Neural progenitor cell (in vitro differentiated cells): ENCODE measurements around the gene DRAXIN. TPM values are rescaled to one million over a fixed set of nuclear protein-coding genes. Genes with fewer than 3 reads are reported as not detected.

Experiments
- DNase-seq: peaks from one replicate; pipeline ENCODE4 v3.0.0-alpha.2; 2016; ENCODE audit warnings: low spot score
- H2AFZ ChIP-seq: fragments of 200-600 bp; sonication (generic); replicated peaks from 2 replicates; pipeline ENCODE4 v1.6.1; 2016; ENCODE audit warnings: antibody characterized with exemption
- H3F3A ChIP-seq: fragments of 200-600 bp; sonication (generic); 2 replicates; pipeline ENCODE4 v1.6.1; 2016; ENCODE audit warnings: antibody characterized with exemption, low read depth
- H3K27ac ChIP-seq: fragments of 200-600 bp; sonication (generic); 2 replicates; pipeline ENCODE4 v1.5.1; 2016; ENCODE audit warnings: mild to moderate bottlenecking
- H3K27me3 ChIP-seq: fragments of 200-600 bp; sonication (generic); 2 replicates; pipeline ENCODE4 v1.6.1; 2016; ENCODE audit warnings: mild to moderate bottlenecking, moderate library complexity
- H3K36me3 ChIP-seq: fragments of 200-600 bp; sonication (generic); 2 replicates; pipeline ENCODE4 v1.5.1; 2016
- H3K4me1 ChIP-seq: fragments of 200-600 bp; sonication (generic); 2 replicates; pipeline ENCODE4 v1.6.1; 2016; ENCODE audit warnings: mixed run types
- H3K4me2 ChIP-seq: fragments of 200-600 bp; sonication (generic); 2 replicates; pipeline ENCODE4 v1.6.1; 2016
- H3K4me3 ChIP-seq: fragments of 200-600 bp; sonication (generic); 2 replicates; pipeline ENCODE4 v1.5.1; 2016
- H3K79me2 ChIP-seq: fragments of 200-600 bp; sonication (generic); 2 replicates; pipeline ENCODE4 v1.6.1; 2016; ENCODE audit warnings: low read depth
- H3K9ac ChIP-seq: fragments of 200-600 bp; sonication (generic); 2 replicates; pipeline ENCODE4 v1.6.1; 2016
- H3K9me3 ChIP-seq: fragments of 200-600 bp; sonication (generic); 2 replicates; pipeline ENCODE4 v1.5.1; 2016; ENCODE audit warnings: low read depth
- H4K20me1 ChIP-seq: fragments of 200-600 bp; sonication (generic); 2 replicates; pipeline ENCODE4 v1.6.1; 2016; ENCODE audit warnings: low read depth
- H3K27ac Mint-ChIP-seq: 3 replicates; pipeline ENCODE4 v1.8.0; 2021; ENCODE audit warnings: mixed read lengths
- H3K27me3 Mint-ChIP-seq: 2 replicates; pipeline ENCODE4 v1.8.0; 2022; ENCODE audit warnings: low read depth, mild to moderate bottlenecking, inconsistent platforms, moderate library complexity, mixed read lengths; ENCODE audit not compliant: insufficient read depth
- H3K36me3 Mint-ChIP-seq: 3 replicates; pipeline ENCODE4 v1.8.0; 2021; ENCODE audit warnings: mixed read lengths
- H3K4me1 Mint-ChIP-seq: 3 replicates; pipeline ENCODE4 v1.8.0; 2021; ENCODE audit warnings: mixed read lengths
- H3K4me3 Mint-ChIP-seq: 3 replicates; pipeline ENCODE4 v1.8.0; 2021; ENCODE audit warnings: mild to moderate bottlenecking, moderate library complexity, mixed read lengths
- H3K9me3 Mint-ChIP-seq: 3 replicates; pipeline ENCODE4 v1.8.0; 2020; ENCODE audit warnings: mixed read lengths
- CTCF ChIP-seq: fragments of 200-600 bp; sonication (generic); IDR thresholded peaks from 2 replicates; pipeline ENCODE4 v1.5.1; 2017; ENCODE audit warnings: antibody characterized with exemption, mild to moderate bottlenecking
- EZH2 ChIP-seq: fragments of 200-600 bp; sonication (generic); IDR thresholded peaks from 2 replicates; pipeline ENCODE4 v1.6.1; 2017; ENCODE audit warnings: antibody characterized with exemption, mild to moderate bottlenecking, moderate library complexity
- EZH2phosphoT487 ChIP-seq: fragments of 200-600 bp; sonication (generic); IDR thresholded peaks from 2 replicates; pipeline ENCODE4 v1.6.1; 2017; ENCODE audit warnings: antibody characterized with exemption
- total RNA-seq: library from RNA; depleted of rRNA; stranded (reverse); fragments of >200 nt; gene quantifications from 2 replicates; pipeline ENCODE4 v1.2.3, GENCODE V29; 2015; ENCODE audit warnings: low replicate concordance

Gene DRAXIN
- total RNA-seq, 1 donor from 2014 or later: 27.1 TPM

GRCh38 chr1:11727119-11727518 lies 35.6 kb downstream of the DRAXIN start:
- Mint-ChIP-seq H3K36me3 (no peaks in the 10 kb centered on the region), H3K4me3 (no peak overlapping the region), H3K27me3 (peaks cover 12% of the 10 kb centered on the region), H3K27ac (no peak overlapping the region), H3K9me3 (no peaks in the 10 kb centered on the region), H3K4me1 (peaks cover 32% of the 10 kb centered on the region)
- Histone ChIP-seq H3K4me2 (no peak overlapping the region), H3K4me3 (no peak overlapping the region), H2AFZ (no peak overlapping the region), H3K36me3 (no peaks in the 10 kb centered on the region), H4K20me1 (no peaks in the 10 kb centered on the region), H3K9me3 (no peaks in the 10 kb centered on the region), H3K4me1 (peaks cover 17% of the 10 kb centered on the region), H3F3A (peaks cover 21% of the 10 kb centered on the region), H3K27ac (no peak overlapping the region), H3K9ac (no peak overlapping the region), H3K79me2 (no peaks in the 10 kb centered on the region), H3K27me3 (no peaks in the 10 kb centered on the region)
- no peak for DNase-seq
- TF ChIP-seq CTCF (no peak), EZH2phosphoT487 (no peak), EZH2 (no peak)

DNA sequence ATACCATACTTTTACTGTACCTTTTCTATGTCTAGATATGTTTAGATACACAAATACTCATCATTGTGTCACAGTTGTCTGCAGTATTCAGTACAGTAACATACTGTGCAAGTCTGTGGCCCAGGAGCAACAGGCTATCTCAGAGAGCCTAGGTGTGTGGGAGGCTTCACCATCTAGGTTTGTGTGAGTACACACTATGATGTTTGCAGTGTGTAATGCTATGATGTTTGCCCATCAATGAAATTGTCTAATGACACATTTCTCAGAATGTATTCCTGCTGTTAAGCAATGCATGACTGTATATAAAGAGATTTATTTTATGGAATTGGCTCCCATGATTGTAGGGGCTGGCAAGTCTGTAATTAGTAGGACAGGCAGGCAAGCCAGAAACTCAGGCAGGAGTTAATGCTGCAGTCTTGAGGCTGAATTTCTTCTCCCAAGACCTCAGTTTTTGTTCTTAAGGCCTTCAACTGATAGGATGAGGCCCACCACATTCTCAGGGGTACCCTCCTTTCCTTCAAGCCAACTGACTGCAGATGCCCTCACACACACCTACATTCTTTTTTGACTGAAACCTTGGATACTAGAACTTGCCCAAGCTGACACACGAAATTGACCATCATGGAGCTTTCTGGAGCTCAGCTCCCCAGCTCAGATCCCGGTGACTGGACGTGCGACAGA lies 36.8 kb downstream of the DRAXIN start:
- H3K9me3 ChIP-seq: no peaks in the 10 kb centered on the region
- H3K79me2 ChIP-seq: no peaks in the 10 kb centered on the region
- no peaks in the 10 kb centered on the region for H3K27me3 ChIP-seq
- no peak overlapping the region for H3K4me3 Mint-ChIP-seq
- peaks cover 22% of the 10 kb centered on the region for H3F3A ChIP-seq
- H3K27me3 Mint-ChIP-seq: peaks cover 15% of the 10 kb centered on the region
- no peaks in the 10 kb centered on the region for H3K36me3 Mint-ChIP-seq
- DNase-seq: no peak
- no peak overlapping the region for H3K27ac Mint-ChIP-seq
- H3K27ac ChIP-seq: no peak overlapping the region
- no peak overlapping the region for H3K9ac ChIP-seq
- H4K20me1 ChIP-seq: no peaks in the 10 kb centered on the region
- peaks cover 42% of the 10 kb centered on the region for H3K4me1 Mint-ChIP-seq
- TF ChIP-seq EZH2: no peak
- TF ChIP-seq CTCF: no peak
- TF ChIP-seq EZH2phosphoT487: no peak
- no peaks in the 10 kb centered on the region for H3K36me3 ChIP-seq
- H3K4me1 ChIP-seq: peaks cover 21% of the 10 kb centered on the region
- no peak overlapping the region for H3K4me3 ChIP-seq
- no peak overlapping the region for H3K4me2 ChIP-seq
- no peaks in the 10 kb centered on the region for H3K9me3 Mint-ChIP-seq
- H2AFZ ChIP-seq: no peak overlapping the region

DNA sequence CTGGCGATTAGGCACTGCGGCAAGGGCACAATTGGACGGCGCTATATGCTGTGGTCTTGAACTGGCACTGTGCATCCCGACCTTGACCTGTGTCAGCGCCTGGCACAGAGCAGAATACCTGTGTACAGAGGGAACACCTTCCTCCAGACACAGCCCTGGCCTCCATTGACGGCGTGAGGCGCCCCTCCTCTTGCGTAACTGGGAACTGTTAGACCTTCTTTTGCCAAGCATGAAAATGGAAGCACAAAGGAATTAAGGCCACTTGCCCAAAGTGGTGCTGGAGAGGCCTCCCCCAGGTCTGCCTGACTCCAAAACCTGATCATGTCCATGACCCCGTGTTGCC lies 37.6 kb downstream of the DRAXIN start:
- Mint-ChIP-seq H3K36me3 (no peaks in the 10 kb centered on the region), H3K9me3 (no peaks in the 10 kb centered on the region), H3K4me1 (peaks cover 42% of the 10 kb centered on the region), H3K27me3 (peaks cover 15% of the 10 kb centered on the region), H3K4me3 (no peak overlapping the region), H3K27ac (no peak overlapping the region)
- H3K9ac ChIP-seq: no peak overlapping the region
- H3K4me3 ChIP-seq: no peak overlapping the region
- peaks cover 21% of the 10 kb centered on the region for H3K4me1 ChIP-seq
- no peak for TF ChIP-seq CTCF
- H4K20me1 ChIP-seq: no peaks in the 10 kb centered on the region
- no peak overlapping the region for H2AFZ ChIP-seq
- H3K27ac ChIP-seq: no peak overlapping the region
- H3K36me3 ChIP-seq: no peaks in the 10 kb centered on the region
- no peaks in the 10 kb centered on the region for H3K9me3 ChIP-seq
- H3F3A ChIP-seq: peaks cover 22% of the 10 kb centered on the region
- no peaks in the 10 kb centered on the region for H3K79me2 ChIP-seq
- H3K27me3 ChIP-seq: no peaks in the 10 kb centered on the region
- no peak for DNase-seq
- no peak overlapping the region for H3K4me2 ChIP-seq
